ENCODE results near the gene ABCF1.

ABCF1 gene

GRCh38 chr6:30557683-30557981 is 13.6 kb upstream of the ABCF1 start:
- no peak for DNase-seq (ENCODE audit: low read depth in 2 of 2)

GRCh38 chr6:30560930-30561329 is 10.3 kb upstream of the ABCF1 start:
- no peak for DNase-seq (ENCODE audit: low read depth in 2 of 2)

GRCh38 chr6:30562470-30563425 is 8.5 kb upstream of the ABCF1 start:
- DNase-seq (ENCODE audit: low read depth in 2 of 2): no peak

- DNase-seq (ENCODE audit: low read depth in 2 of 2): no peak
These were observed 7.1 kb upstream of the ABCF1 start for GRCh38 chr6:30564114-30564513.

- DNase-seq (ENCODE audit: low read depth in 2 of 2): no peak
These were observed 5.5 kb upstream of the ABCF1 start for GRCh38 chr6:30565772-30566171.

- peak in 1 of 2 experiments; percentile 43 for DNase-seq (ENCODE audit: low read depth in 2 of 2)
These were observed 3.0 kb upstream of the ABCF1 start for GRCh38 chr6:30568245-30568644.

- DNase-seq (ENCODE audit: low read depth in 2 of 2): no peak
These were observed 979 bp upstream of the ABCF1 start for GRCh38 chr6:30570263-30570662.

- DNase-seq (ENCODE audit: low read depth in 2 of 2): no peak
These were observed 535 bp upstream of the ABCF1 start for GRCh38 chr6:30570740-30571074.

GRCh38 chr6:30571762-30572082 is 480 bp downstream of the ABCF1 start:
- no peak for DNase-seq (ENCODE audit: low read depth in 2 of 2)

GRCh38 chr6:30572148-30572547 is 906 bp downstream of the ABCF1 start:
- DNase-seq (ENCODE audit: low read depth in 2 of 2): no peak

- no peak for DNase-seq (ENCODE audit: low read depth in 2 of 2)
These were observed 1.9 kb downstream of the ABCF1 start for GRCh38 chr6:30573113-30573512.

GRCh38 chr6:30578051-30578450 is 6.8 kb downstream of the ABCF1 start:
- no peak for DNase-seq (ENCODE audit: low read depth in 2 of 2)

GRCh38 chr6:30583921-30584320 is 12.7 kb downstream of the ABCF1 start:
- no peak for DNase-seq (ENCODE audit: low read depth in 2 of 2)

- no peak for DNase-seq (ENCODE audit: low read depth in 2 of 2)
These were observed 18.6 kb downstream of the ABCF1 start for GRCh38 chr6:30589754-30590358.

GRCh38 chr6:30590509-30590908 is 19.3 kb downstream of the ABCF1 start:
- no peak for DNase-seq (ENCODE audit: low read depth in 2 of 2)

- DNase-seq (ENCODE audit: low read depth in 2 of 2): no peak
These were observed 19.8 kb downstream of the ABCF1 start for GRCh38 chr6:30591008-30591407.

- DNase-seq (ENCODE audit: low read depth in 2 of 2): no peak
These were observed 21.0 kb downstream of the ABCF1 start for GRCh38 chr6:30592287-30592686.

GRCh38 chr6:30597315-30598144 is 26.3 kb downstream of the ABCF1 start:
- DNase-seq (ENCODE audit: low read depth in 2 of 2): peak; percentile 54 to 87

GRCh38 chr6:30598912-30599624 is 27.8 kb downstream of the ABCF1 start:
- no peak for DNase-seq (ENCODE audit: low read depth in 2 of 2)

GRCh38 chr6:30599625-30600324 is 28.5 kb downstream of the ABCF1 start:
- DNase-seq (ENCODE audit: low read depth in 2 of 2): no peak

- no peak for DNase-seq (ENCODE audit: low read depth in 2 of 2)
These were observed 29.3 kb downstream of the ABCF1 start for GRCh38 chr6:30600451-30600961.
